ENCODE measurements around the gene SMYD3. TPM values are rescaled to one million over a fixed set of nuclear protein-coding genes. Genes with fewer than 3 reads are reported as not detected.

The SMYD3 gene
- polyA plus RNA-seq, 1 experiment: 39.9 TPM

DNA sequence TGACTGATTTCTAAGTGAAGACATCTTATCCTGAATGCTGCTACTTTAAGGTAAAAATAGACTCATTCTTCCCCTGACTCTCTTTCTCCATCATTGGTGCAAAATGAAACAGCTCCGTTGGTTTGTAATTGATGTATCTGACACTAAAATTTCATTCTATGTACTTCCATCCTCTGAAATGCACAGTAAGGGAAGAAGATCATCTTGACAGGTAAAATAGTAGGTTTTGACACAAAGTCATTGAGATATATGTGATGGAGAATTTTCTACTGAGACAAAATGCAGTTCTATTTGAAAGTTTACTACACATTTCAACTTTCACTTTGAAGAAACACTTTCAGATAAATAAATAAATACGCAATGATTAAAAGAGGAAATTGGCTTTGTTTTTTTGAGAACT is 348.9 kb downstream of the SMYD3 start:
- H3K9me3 ChIP-seq (ENCODE audit: control insufficient read depth, insufficient read depth, low read length): no peaks in the 10 kb centered on the region
- TF ChIP-seq, protein P1, sequence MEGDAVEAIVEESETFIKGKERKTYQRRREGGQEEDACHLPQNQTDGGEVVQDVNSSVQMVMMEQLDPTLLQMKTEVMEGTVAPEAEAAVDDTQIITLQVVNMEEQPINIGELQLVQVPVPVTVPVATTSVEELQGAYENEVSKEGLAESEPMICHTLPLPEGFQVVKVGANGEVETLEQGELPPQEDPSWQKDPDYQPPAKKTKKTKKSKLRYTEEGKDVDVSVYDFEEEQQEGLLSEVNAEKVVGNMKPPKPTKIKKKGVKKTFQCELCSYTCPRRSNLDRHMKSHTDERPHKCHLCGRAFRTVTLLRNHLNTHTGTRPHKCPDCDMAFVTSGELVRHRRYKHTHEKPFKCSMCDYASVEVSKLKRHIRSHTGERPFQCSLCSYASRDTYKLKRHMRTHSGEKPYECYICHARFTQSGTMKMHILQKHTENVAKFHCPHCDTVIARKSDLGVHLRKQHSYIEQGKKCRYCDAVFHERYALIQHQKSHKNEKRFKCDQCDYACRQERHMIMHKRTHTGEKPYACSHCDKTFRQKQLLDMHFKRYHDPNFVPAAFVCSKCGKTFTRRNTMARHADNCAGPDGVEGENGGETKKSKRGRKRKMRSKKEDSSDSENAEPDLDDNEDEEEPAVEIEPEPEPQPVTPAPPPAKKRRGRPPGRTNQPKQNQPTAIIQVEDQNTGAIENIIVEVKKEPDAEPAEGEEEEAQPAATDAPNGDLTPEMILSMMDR (IDR thresholded peaks at IDR 0.05; ENCODE audit: low read depth, low read length): no peak
- H3K27ac ChIP-seq (ENCODE audit: low read depth, low read length): no peak overlapping the region
- DNase-seq (ENCODE audit: low read depth, low spot score): no peak
- no peak overlapping the region for H3K4me3 ChIP-seq (ENCODE audit: low read depth, low read length)
- ChIA-PET POLR2A (no interaction called here), CTCF (no interaction called here)
- H3K27me3 ChIP-seq (ENCODE audit: control insufficient read depth, insufficient read depth, low read length): no peaks in the 10 kb centered on the region

DNA sequence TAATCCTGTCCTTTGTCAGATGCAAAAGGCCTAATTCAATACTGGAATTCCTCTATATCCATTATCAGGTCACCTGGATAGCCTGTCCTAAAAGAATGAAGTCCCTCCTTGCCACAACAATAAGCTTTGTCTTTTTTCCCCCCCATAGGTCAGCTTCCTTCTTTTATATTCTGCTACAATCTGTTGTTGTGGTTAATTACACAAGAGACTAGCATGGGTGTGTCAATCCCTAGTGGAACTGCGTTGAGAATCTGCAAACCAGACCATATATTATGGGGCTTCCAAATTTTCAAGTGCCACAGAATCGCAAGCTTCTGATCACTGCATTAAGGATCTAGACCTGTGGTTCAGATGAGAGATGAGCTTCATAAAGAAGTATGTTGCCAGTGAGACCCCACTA is 349.6 kb downstream of the SMYD3 start:
- Histone ChIP-seq H3K27ac (ENCODE audit: low read depth, low read length) (no peak overlapping the region), H3K4me3 (ENCODE audit: low read depth, low read length) (no peak overlapping the region), H3K9me3 (ENCODE audit: control insufficient read depth, insufficient read depth, low read length) (no peaks in the 10 kb centered on the region), H3K27me3 (ENCODE audit: control insufficient read depth, insufficient read depth, low read length) (no peaks in the 10 kb centered on the region)
- ChIA-PET POLR2A (no interaction called here), CTCF (no interaction called here)
- DNase-seq (ENCODE audit: low read depth, low spot score): no peak
- TF ChIP-seq, protein P1 (IDR thresholded peaks at IDR 0.05; ENCODE audit: low read depth, low read length): no peak

DNA sequence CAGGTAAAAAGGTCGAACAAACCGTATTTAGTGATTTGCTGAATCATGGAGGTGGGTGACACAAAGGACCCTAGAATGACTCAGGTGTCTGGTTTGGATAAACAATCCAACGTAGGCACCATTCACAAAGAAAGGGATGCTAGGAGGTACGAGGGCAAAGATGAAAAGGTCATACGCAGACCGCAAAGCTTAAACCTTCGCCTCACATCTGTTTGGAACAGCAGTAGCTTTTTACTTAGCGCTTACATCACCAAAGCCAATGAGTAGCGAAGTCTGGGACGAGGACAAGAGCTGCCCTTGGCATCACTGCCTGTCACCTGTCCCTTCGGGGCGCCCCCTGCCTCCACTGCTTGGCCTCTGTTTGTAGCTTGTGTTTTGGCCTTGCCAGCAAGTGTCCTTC is 350.2 kb downstream of the SMYD3 start:
- TF ChIP-seq, protein P1 (IDR thresholded peaks at IDR 0.05; ENCODE audit: low read depth, low read length): no peak
- Histone ChIP-seq H3K4me3 (ENCODE audit: low read depth, low read length) (no peak overlapping the region), H3K9me3 (ENCODE audit: control insufficient read depth, insufficient read depth, low read length) (no peaks in the 10 kb centered on the region), H3K27me3 (ENCODE audit: control insufficient read depth, insufficient read depth, low read length) (no peaks in the 10 kb centered on the region), H3K27ac (ENCODE audit: low read depth, low read length) (no peak overlapping the region)
- no peak for DNase-seq (ENCODE audit: low read depth, low spot score)
- POLR2A ChIA-PET: no interaction called here
- CTCF ChIA-PET: interaction anchor here (1.2 to 1.3 kb wide), 2 partner anchors 12 to 21 kb away, joined by 3 to 4 read pairs; no protein-coding TSS in a partner anchor

DNA sequence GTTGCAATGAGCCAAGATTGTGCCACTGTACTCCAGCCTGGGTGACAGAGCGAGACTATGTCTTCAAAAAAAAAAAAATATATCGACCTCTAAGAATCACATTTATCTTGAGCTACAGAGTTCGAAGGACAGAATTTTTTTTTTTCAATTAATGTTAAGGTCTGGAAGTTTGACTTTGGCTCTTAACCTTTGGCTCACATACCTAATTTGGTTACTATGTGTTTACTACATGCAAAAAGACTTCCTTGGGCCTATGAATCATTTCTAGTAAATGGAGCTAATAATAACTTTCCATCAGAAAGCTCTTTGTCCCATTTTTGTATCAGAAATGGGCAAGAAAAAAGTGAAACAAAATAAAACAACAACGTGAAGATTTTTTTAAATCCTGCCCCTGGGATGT is 351.2 kb downstream of the SMYD3 start:
- DNase-seq (ENCODE audit: low read depth, low spot score): no peak
- H3K27me3 ChIP-seq (ENCODE audit: control insufficient read depth, insufficient read depth, low read length): no peaks in the 10 kb centered on the region
- H3K9me3 ChIP-seq (ENCODE audit: control insufficient read depth, insufficient read depth, low read length): no peaks in the 10 kb centered on the region
- no peak overlapping the region for H3K27ac ChIP-seq (ENCODE audit: low read depth, low read length)
- CTCF ChIA-PET: interaction anchor here (0.6 to 1.6 kb wide), 4 partner anchors 11 to 1003 kb away, joined by 3 to 8 read pairs (median 4); no protein-coding TSS in a partner anchor
- POLR2A ChIA-PET: no interaction called here
- TF ChIP-seq, protein P1 (IDR thresholded peaks at IDR 0.05; ENCODE audit: low read depth, low read length): no peak
- H3K4me3 ChIP-seq (ENCODE audit: low read depth, low read length): no peak overlapping the region

DNA sequence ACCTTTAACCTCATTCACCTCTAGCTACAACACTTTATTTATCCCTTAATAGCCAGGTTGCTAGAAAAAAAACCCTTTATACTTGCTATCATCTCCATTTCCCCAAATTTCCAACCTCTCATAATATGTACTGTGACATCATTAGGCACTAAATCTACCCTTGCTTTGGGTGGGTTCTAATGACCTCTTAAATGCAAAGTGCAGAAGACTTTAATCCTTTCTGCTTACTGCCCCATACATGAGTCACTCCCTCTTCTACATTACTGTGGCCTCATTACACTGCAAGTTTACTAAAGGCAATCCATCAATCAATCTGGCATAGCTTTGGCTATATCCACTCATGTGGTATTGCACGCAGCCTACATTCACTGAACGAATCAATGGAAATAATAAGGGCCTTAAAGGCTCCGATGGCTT is 353.3 kb downstream of the SMYD3 start:
- peaks cover under 1% of the 10 kb centered on the region; the same call in 1 of the 2 replicates for H3K9me3 ChIP-seq (ENCODE audit: control insufficient read depth, insufficient read depth, low read length)
- no peak for DNase-seq (ENCODE audit: low read depth, low spot score)
- H3K4me3 ChIP-seq (ENCODE audit: low read depth, low read length): no peak overlapping the region
- H3K27ac ChIP-seq (ENCODE audit: low read depth, low read length): no peak overlapping the region
- POLR2A ChIA-PET: interaction anchor here (0.6 kb wide), 1 partner anchor 34 kb away, joined by 3 read pairs; no protein-coding TSS in a partner anchor
- CTCF ChIA-PET: no interaction called here
- TF ChIP-seq, protein P1 (IDR thresholded peaks at IDR 0.05; ENCODE audit: low read depth, low read length): no peak
- H3K27me3 ChIP-seq (ENCODE audit: control insufficient read depth, insufficient read depth, low read length): no peaks in the 10 kb centered on the region
